ENCODE results near the gene SVIL. TPM values are rescaled to one million over a fixed set of nuclear protein-coding genes. Genes with fewer than 3 reads are reported as not detected.

SVIL gene
- polyA plus RNA-seq, 1 donor (not counting 4 experiments of a cell fraction or from before 2014, with no cell fraction given) = 16.2 TPM

GRCh38 chr10:29666201-29666600 is 31.4 kb upstream of the SVIL start:
- H3K36me3 ChIP-seq (ENCODE audit: control insufficient read depth in 2 of 2, extremely low read depth in 1 of 2, insufficient read depth in 2 of 2, low read length in 2 of 2) = no peaks in the 10 kb centered on the region
- DNase-seq (ENCODE audit: low read depth, low spot score) = no peak
- H3K79me2 ChIP-seq (ENCODE audit: control insufficient read depth, insufficient read depth, low read length) = peaks cover 9% of the 10 kb centered on the region
- TF ChIP-seq CTCF (optimal IDR thresholded peaks at IDR 0.05 in 1 of 3, IDR thresholded peaks at IDR 0.05 in 1 of 3, conservative IDR thresholded peaks at IDR 0.05 in 1 of 3; ENCODE audit: extremely low read depth in 1 of 3, insufficient read depth in 2 of 3, low read length in 3 of 3) = no peak
- TF ChIP-seq EZH2 (IDR thresholded peaks at IDR 0.05; ENCODE audit: low read length) = no peak
- no peaks in the 10 kb centered on the region for H3K9me1 ChIP-seq (ENCODE audit: control insufficient read depth, extremely low read depth, insufficient read depth, low read length)
- no peak overlapping the region for H3K4me3 ChIP-seq (ENCODE audit: control insufficient read depth in 2 of 3, extremely low read depth in 1 of 3, insufficient read depth in 2 of 3, low read depth in 1 of 3, low read length in 3 of 3)
- dilution Hi-C loops (cut with MboI; ENCODE audit: extremely low pct_ligation_motif_present, low sequenced_read_pairs) = no loop called here
- H3K9ac ChIP-seq (ENCODE audit: control insufficient read depth, extremely low read depth, insufficient read depth, low read length) = no peak overlapping the region
- H3K4me2 ChIP-seq (ENCODE audit: control insufficient read depth, extremely low read depth, insufficient read depth, low read depth, low read length) = no peak overlapping the region
- H3K9me3 ChIP-seq (ENCODE audit: control insufficient read depth, low read depth, low read length) = no peaks in the 10 kb centered on the region
- no peak overlapping the region for H2AFZ ChIP-seq (ENCODE audit: control insufficient read depth, low read length)
- FAIRE-seq = no peak
- H3K27me3 ChIP-seq (ENCODE audit: control insufficient read depth, extremely low read depth, insufficient read depth, low read length) = no peaks in the 10 kb centered on the region
- no peak overlapping the region for H3K27ac ChIP-seq (ENCODE audit: control insufficient read depth, insufficient read depth, low read length)
- H3K4me1 ChIP-seq (ENCODE audit: control insufficient read depth, extremely low read depth, insufficient read depth, low read length) = peaks cover 34% of the 10 kb centered on the region
- no peaks in the 10 kb centered on the region for H4K20me1 ChIP-seq (ENCODE audit: control insufficient read depth, extremely low read depth, insufficient read depth, low read length)

DNA sequence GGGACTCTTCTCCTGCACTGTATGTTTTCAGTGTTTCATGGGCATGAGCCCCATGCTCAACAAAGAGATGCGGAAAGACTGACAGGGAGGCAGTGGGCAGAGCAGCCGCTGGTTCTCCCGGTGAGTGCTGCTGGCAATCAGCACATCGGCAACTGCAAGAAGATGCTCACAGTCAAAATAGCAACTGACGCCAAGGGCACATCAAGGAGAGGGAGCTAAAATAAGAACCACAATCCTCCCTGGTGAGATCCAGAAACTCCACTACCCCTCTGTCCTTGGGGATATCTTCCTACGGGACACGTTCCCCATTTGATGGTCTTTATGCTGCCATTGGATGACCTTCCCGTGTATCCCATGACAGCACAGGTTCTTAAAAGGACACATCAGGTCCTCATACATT is 28.9 kb upstream of the SVIL start:
- Histone ChIP-seq H3K4me2 (ENCODE audit: control insufficient read depth, extremely low read depth, insufficient read depth, low read depth, low read length) (no peak overlapping the region), H3K9me3 (ENCODE audit: control insufficient read depth, low read depth, low read length) (no peaks in the 10 kb centered on the region), H3K27ac (ENCODE audit: control insufficient read depth, insufficient read depth, low read length) (no peak overlapping the region), H3K4me3 (ENCODE audit: control insufficient read depth in 2 of 3, extremely low read depth in 1 of 3, insufficient read depth in 2 of 3, low read depth in 1 of 3, low read length in 3 of 3) (no peak overlapping the region), H3K36me3 (ENCODE audit: control insufficient read depth in 2 of 2, extremely low read depth in 1 of 2, insufficient read depth in 2 of 2, low read length in 2 of 2) (no peaks in the 10 kb centered on the region), H4K20me1 (ENCODE audit: control insufficient read depth, extremely low read depth, insufficient read depth, low read length) (no peaks in the 10 kb centered on the region), H3K79me2 (ENCODE audit: control insufficient read depth, insufficient read depth, low read length) (peaks cover 12% of the 10 kb centered on the region), H3K9ac (ENCODE audit: control insufficient read depth, extremely low read depth, insufficient read depth, low read length) (no peak overlapping the region), H2AFZ (ENCODE audit: control insufficient read depth, low read length) (no peak overlapping the region), H3K4me1 (ENCODE audit: control insufficient read depth, extremely low read depth, insufficient read depth, low read length) (peaks cover 45% of the 10 kb centered on the region), H3K27me3 (ENCODE audit: control insufficient read depth, extremely low read depth, insufficient read depth, low read length) (no peaks in the 10 kb centered on the region), H3K9me1 (ENCODE audit: control insufficient read depth, extremely low read depth, insufficient read depth, low read length) (no peaks in the 10 kb centered on the region)
- FAIRE-seq = no peak
- dilution Hi-C loops (cut with MboI; ENCODE audit: extremely low pct_ligation_motif_present, low sequenced_read_pairs) = no loop called here
- TF ChIP-seq CTCF (optimal IDR thresholded peaks at IDR 0.05 in 1 of 3, IDR thresholded peaks at IDR 0.05 in 1 of 3, conservative IDR thresholded peaks at IDR 0.05 in 1 of 3; ENCODE audit: extremely low read depth in 1 of 3, insufficient read depth in 2 of 3, low read length in 3 of 3) (no peak), EZH2 (IDR thresholded peaks at IDR 0.05; ENCODE audit: low read length) (no peak)
- no peak for DNase-seq (ENCODE audit: low read depth, low spot score)

Measured in keratinocyte (primary cell).